ENCODE data around the gene NEUROD2. TPM values are rescaled to one million over a fixed set of nuclear protein-coding genes. Genes with fewer than 3 reads are reported as not detected.

Gene NEUROD2
- total RNA-seq, 1 donor: not detected

- no peak overlapping the region for H3K4me3 ChIP-seq (ENCODE audit: low read depth, low read length)
- TF ChIP-seq, protein P1, sequence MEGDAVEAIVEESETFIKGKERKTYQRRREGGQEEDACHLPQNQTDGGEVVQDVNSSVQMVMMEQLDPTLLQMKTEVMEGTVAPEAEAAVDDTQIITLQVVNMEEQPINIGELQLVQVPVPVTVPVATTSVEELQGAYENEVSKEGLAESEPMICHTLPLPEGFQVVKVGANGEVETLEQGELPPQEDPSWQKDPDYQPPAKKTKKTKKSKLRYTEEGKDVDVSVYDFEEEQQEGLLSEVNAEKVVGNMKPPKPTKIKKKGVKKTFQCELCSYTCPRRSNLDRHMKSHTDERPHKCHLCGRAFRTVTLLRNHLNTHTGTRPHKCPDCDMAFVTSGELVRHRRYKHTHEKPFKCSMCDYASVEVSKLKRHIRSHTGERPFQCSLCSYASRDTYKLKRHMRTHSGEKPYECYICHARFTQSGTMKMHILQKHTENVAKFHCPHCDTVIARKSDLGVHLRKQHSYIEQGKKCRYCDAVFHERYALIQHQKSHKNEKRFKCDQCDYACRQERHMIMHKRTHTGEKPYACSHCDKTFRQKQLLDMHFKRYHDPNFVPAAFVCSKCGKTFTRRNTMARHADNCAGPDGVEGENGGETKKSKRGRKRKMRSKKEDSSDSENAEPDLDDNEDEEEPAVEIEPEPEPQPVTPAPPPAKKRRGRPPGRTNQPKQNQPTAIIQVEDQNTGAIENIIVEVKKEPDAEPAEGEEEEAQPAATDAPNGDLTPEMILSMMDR (IDR thresholded peaks at IDR 0.05; ENCODE audit: insufficient read depth, low read depth, low read length): no peak
- no peak for DNase-seq (ENCODE audit: low read depth)
Observed at GRCh38 chr17:39612935-39613464, 5.3 kb upstream of the NEUROD2 start.

DNA sequence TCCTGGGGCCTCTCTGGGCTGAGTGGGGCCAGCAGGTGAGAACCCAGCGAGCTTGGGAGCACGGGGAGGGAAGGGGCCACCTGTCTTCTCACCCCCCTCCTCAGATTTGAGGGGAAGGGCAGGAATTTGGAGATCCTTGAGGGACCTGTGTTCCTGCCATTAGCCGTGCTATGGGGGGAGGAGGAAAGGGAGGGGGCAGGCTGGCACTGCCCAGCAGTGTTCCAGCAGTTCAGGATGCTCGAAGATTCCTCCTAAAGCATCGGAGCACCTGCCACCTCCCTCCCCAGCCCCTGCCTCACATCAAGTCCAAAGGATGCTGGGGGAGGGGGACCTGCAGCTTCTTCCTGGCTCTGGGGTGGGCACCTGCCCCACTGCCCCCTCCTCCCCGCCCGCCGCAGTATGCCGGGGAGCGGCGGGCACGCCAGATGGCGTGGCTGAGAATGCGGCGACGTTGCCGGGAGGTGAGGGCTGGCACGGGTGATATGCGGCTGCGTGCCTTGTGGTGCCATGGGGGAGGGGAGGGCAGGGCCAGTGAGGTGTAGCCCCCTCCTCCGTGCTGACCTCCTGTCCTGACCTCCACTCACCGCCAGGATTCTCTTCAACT lies 4.7 kb upstream of the NEUROD2 start:
- TF ChIP-seq, protein P1 (IDR thresholded peaks at IDR 0.05; ENCODE audit: insufficient read depth, low read depth, low read length): no peak
- DNase-seq (ENCODE audit: low read depth): no peak
- no peak overlapping the region for H3K4me3 ChIP-seq (ENCODE audit: low read depth, low read length)

GRCh38 chr17:39611401-39612112 lies 3.8 kb upstream of the NEUROD2 start:
- DNase-seq (ENCODE audit: low read depth): no peak
- H3K4me3 ChIP-seq (ENCODE audit: low read depth, low read length): no peak overlapping the region
- TF ChIP-seq, protein P1 (IDR thresholded peaks at IDR 0.05; ENCODE audit: insufficient read depth, low read depth, low read length): no peak

DNA sequence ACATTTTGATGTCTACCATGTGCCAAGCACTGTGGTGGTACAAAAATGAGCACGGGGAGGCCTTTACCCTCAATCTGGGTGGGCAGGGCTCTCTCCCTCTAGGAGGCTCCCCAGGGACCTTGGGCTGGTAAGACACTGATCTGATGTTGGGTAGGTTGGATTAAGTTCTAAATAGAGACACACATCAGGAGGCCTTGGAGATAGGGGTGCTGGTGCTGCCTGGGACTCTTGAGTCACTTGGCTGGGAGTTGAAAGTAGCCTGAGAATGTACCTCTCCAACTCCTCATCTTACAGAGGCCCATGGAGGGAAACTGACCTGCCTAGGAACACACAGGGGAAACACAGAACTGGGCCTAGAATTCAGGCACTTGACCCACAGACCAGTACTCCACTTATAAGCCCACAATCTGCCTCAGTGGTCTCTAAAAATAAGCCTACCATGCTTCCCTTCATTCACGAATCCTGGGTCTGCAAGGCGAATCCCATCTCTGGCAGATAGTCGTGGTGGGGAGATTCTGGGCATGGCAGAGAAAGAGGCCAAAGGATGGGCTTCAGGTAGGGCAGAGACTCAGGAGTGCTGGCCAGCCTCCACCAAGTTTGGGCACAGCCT lies 1.8 kb upstream of the NEUROD2 start:
- TF ChIP-seq, protein P1 (IDR thresholded peaks at IDR 0.05; ENCODE audit: insufficient read depth, low read depth, low read length): no peak
- no peak for DNase-seq (ENCODE audit: low read depth)
- H3K4me3 ChIP-seq (ENCODE audit: low read depth, low read length): no peak overlapping the region

DNA sequence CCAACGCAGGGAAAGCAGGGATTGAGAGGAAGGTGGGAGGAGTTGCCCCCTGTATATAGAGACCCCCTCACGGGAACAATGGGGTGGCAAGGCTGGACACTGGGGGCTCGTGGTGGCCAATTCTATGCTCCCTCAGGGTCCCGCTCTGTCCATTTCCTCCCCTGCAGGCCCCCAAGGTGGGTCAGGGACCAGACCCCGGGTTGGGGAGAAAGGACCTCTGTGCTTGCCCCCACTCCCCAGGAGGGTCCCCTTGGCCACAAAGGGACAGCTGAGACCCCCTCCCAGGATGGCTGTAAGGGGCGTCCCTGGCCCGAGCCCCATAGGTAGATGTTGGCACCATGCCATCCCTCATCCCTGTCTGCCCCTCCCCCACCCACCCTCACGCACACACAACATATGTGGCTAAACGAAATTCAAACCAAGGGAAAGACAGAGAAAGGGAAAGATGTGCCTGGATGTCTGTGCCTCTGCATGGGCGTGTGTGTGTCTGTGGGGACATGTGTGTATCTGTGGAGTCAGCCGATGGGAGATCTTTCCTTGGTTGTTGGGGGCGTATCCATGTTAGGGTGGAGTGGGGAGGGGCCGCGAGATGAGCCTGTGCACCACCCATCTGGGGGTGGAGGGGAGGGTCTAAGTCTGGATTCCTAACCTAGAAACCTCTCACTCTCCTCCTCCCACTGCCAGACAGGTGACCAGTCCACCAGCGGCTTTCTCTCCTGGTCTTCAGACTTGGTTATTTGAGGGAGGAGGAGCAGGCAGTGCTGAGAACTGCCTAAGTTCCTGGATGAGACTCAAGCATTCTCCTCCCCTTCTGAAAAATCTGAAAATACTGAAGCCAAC lies 642 bp upstream of the NEUROD2 start:
- TF ChIP-seq, protein P1 (IDR thresholded peaks at IDR 0.05; ENCODE audit: insufficient read depth, low read depth, low read length): no peak
- no peak for DNase-seq (ENCODE audit: low read depth)
- H3K4me3 ChIP-seq (ENCODE audit: low read depth, low read length): no peak overlapping the region

- H3K4me3 ChIP-seq (ENCODE audit: low read depth, low read length): no peak overlapping the region
- DNase-seq (ENCODE audit: low read depth): no peak
- TF ChIP-seq, protein P1 (IDR thresholded peaks at IDR 0.05; ENCODE audit: insufficient read depth, low read depth, low read length): no peak
Observed at GRCh38 chr17:39607057-39607850, 466 bp downstream of the NEUROD2 start.

All from fibroblast of villous mesenchyme (primary cell).